ENCODE measurements around the gene KCNK17.

KCNK17 gene

DNA sequence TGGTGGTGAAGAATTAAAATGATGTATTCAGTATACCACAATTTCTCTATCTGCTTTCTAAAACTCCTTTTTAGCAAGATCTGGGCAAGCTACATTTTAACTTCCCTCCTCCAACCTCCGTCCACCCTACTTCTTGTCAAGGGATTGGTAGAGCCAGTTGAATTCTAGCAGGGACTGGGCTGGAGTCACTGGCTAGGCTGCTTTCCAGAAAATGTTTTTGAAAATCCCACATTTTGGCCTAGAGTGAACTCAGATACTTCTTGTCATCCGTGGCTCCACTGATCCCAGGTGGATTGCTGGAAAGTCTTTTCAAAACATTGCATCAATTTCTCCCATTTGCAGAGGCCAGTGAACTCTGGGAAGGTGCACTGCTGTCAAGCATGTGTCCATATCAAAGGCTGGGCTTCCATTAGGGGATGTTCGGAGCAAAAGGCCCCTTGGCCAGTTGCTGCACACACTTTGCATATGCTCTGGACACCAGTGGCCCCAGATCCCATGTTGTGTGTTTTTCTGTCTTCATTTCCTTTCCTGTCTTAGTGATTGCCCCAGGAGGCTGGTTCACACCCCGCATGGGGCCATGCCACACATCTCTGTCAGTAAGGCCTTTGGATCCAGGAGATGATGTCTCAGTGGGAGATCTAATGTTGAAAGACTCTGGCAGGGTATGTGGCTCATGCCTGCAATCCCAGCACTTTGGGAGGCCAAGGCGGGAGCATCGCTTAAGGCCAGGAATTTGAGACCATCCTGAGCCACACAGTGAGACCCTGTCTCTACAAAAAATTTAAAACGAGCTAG lies 19.6 kb upstream of the KCNK17 start:
- ChIA-PET CTCF (no interaction called here), POLR2A (no interaction called here)
- TF ChIP-seq HDGF (IDR thresholded peaks at IDR 0.05; ENCODE audit: borderline replicate concordance) = no peak
- TF ChIP-seq ZNF384 (IDR thresholded peaks at IDR 0.05) = no peak
- TF ChIP-seq, protein P1, sequence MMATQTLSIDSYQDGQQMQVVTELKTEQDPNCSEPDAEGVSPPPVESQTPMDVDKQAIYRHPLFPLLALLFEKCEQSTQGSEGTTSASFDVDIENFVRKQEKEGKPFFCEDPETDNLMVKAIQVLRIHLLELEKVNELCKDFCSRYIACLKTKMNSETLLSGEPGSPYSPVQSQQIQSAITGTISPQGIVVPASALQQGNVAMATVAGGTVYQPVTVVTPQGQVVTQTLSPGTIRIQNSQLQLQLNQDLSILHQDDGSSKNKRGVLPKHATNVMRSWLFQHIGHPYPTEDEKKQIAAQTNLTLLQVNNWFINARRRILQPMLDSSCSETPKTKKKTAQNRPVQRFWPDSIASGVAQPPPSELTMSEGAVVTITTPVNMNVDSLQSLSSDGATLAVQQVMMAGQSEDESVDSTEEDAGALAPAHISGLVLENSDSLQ (IDR thresholded peaks at IDR 0.05) = no peak
- no peak for TF ChIP-seq ARNT (IDR thresholded peaks at IDR 0.05)
- TF ChIP-seq SUZ12 (IDR thresholded peaks at IDR 0.05) = no peak
- TF ChIP-seq TARDBP (IDR thresholded peaks at IDR 0.05) = no peak
- no peak for TF ChIP-seq BHLHE40 (IDR thresholded peaks at IDR 0.05; ENCODE audit: borderline replicate concordance)
- no peak for TF ChIP-seq FOXA1 (IDR thresholded peaks at IDR 0.05)
- no peak for TF ChIP-seq CTBP1 (IDR thresholded peaks at IDR 0.05; ENCODE audit: borderline replicate concordance)
- TF ChIP-seq FOXM1 (IDR thresholded peaks at IDR 0.05; ENCODE audit: borderline replicate concordance) = no peak
- no peak for TF ChIP-seq FOXK2 (IDR thresholded peaks at IDR 0.05)
- no peak for TF ChIP-seq ELF4 (IDR thresholded peaks at IDR 0.05)
- no peak for TF ChIP-seq SP1 (IDR thresholded peaks at IDR 0.05)
- no peak for TF ChIP-seq NFRKB (IDR thresholded peaks at IDR 0.05)
- no peak for TF ChIP-seq LEF1 (IDR thresholded peaks at IDR 0.05; ENCODE audit: borderline replicate concordance)
- no peak for TF ChIP-seq L3MBTL2 (conservative IDR thresholded peaks at IDR 0.05)
- no peak for DNase-seq (ENCODE audit: extremely low spot score)

DNA sequence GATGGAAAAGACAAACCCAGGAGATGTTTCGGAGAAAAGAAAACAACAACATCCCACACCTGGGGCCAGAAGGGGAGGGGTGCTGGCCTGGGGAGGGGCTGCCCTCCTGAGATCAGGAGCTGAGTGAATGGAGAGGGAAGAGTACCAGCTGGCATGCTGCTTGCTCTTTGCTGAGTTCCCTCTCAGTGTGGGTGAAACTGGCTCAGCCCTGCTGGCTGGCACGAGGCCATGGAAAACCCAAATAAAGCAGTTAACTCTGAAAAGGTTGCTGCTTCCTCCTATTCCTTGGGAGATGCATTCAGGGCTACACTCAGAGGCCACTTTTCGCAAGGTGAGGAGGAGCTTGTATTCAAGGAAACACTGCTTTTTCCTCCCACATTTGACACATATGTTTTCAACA lies 16.3 kb upstream of the KCNK17 start:
- CTCF ChIA-PET = interaction anchor here (0.6 kb wide), 1 partner anchor 979 kb away, joined by 4 read pairs; no protein-coding TSS in a partner anchor

DNA sequence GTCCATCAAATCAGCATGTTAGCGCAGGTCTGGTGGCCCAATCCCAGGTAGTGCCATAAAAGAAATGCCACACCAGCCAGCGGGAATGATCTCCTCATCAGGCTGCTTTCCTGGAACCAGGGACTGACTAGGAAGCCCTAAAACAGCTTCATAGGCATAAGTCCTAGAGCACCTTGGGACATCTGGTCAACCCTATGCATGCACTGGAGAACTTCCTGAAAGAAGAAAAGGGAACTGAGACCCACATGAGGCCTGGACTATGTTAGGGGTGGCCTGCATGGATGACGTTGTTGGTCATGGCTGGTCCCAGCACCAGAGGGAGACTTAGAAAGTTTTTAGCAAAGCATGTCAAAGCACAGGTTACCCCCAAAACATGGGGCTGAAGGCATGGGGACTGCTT lies 15.8 kb upstream of the KCNK17 start:
- no peak for TF ChIP-seq FOXK2 (IDR thresholded peaks at IDR 0.05)
- TF ChIP-seq SP1 (IDR thresholded peaks at IDR 0.05) = no peak
- no peak for TF ChIP-seq ELF4 (IDR thresholded peaks at IDR 0.05)
- TF ChIP-seq TARDBP (IDR thresholded peaks at IDR 0.05) = no peak
- TF ChIP-seq SUZ12 (IDR thresholded peaks at IDR 0.05) = no peak
- DNase-seq (ENCODE audit: extremely low spot score) = no peak
- POLR2A ChIA-PET = no interaction called here
- CTCF ChIA-PET = no interaction called here

More for the DNA sequence above, 16.3 kb upstream of the KCNK17 start:
- no peak for DNase-seq (ENCODE audit: extremely low spot score)
- TF ChIP-seq FOXA1 (IDR thresholded peaks at IDR 0.05) (no peak), ZNF384 (IDR thresholded peaks at IDR 0.05) (no peak), HDGF (IDR thresholded peaks at IDR 0.05; ENCODE audit: borderline replicate concordance) (no peak), TARDBP (IDR thresholded peaks at IDR 0.05) (no peak), ELF4 (IDR thresholded peaks at IDR 0.05) (no peak), BHLHE40 (IDR thresholded peaks at IDR 0.05; ENCODE audit: borderline replicate concordance) (no peak), ARNT (IDR thresholded peaks at IDR 0.05) (no peak), SUZ12 (IDR thresholded peaks at IDR 0.05) (no peak), L3MBTL2 (conservative IDR thresholded peaks at IDR 0.05) (no peak), NFRKB (IDR thresholded peaks at IDR 0.05) (no peak), CTBP1 (IDR thresholded peaks at IDR 0.05; ENCODE audit: borderline replicate concordance) (no peak), SP1 (IDR thresholded peaks at IDR 0.05) (no peak), FOXM1 (IDR thresholded peaks at IDR 0.05; ENCODE audit: borderline replicate concordance) (no peak), LEF1 (IDR thresholded peaks at IDR 0.05; ENCODE audit: borderline replicate concordance) (no peak), FOXK2 (IDR thresholded peaks at IDR 0.05) (no peak)
- TF ChIP-seq, protein P1 (IDR thresholded peaks at IDR 0.05) = no peak
- POLR2A ChIA-PET = no interaction called here

DNA sequence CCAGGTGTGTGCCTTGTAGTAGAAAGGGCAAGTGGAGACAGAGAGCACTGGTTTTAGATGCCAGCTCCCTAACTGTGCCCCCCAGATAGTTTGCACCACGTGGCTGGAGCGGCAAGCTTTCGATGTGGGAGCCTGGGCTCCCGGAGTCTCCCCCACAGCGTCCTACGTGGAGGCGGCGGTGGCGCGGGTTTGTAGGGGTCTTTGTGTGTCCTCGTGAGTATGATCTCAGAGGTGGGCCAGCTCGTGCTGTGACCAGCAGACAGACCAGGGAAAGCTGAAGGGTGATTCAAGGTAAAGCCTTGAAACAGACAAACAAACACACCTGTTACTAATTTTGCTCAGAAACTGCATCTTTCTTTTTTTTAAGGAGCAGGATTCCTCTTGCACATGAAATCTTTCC lies 13.8 kb upstream of the KCNK17 start:
- TF ChIP-seq ELF4 (IDR thresholded peaks at IDR 0.05) (no peak), FOXK2 (IDR thresholded peaks at IDR 0.05) (no peak), SP1 (IDR thresholded peaks at IDR 0.05) (no peak), SUZ12 (IDR thresholded peaks at IDR 0.05) (no peak), LEF1 (IDR thresholded peaks at IDR 0.05; ENCODE audit: borderline replicate concordance) (no peak), ZNF384 (IDR thresholded peaks at IDR 0.05) (no peak)
- POLR2A ChIA-PET = no interaction called here
- CTCF ChIA-PET = no interaction called here
- no peak for DNase-seq (ENCODE audit: extremely low spot score)

DNA sequence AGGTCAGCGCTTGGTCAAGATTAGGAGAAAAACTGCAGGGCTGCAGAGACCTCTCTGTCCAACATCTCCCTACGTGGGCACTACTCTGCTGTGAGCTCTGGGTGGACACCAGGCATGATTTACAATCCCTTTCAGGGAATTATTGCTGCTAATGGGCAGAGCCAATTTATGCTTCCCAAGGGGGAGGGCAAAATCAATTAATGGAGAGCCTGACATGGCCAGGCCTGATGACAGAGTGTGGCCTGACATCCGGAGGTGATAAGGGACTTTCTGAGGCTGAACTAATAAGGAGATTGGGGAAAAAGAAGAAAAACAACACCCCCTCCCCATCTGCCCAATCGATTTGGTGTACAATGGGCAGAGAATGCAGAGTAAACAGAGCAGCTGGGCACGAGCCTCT lies 13.3 kb upstream of the KCNK17 start:
- no peak for DNase-seq (ENCODE audit: extremely low spot score)
- ChIA-PET POLR2A (no interaction called here), CTCF (no interaction called here)
- TF ChIP-seq FOXA1 (IDR thresholded peaks at IDR 0.05) (no peak), SUZ12 (IDR thresholded peaks at IDR 0.05) (no peak), L3MBTL2 (conservative IDR thresholded peaks at IDR 0.05) (no peak), HDGF (IDR thresholded peaks at IDR 0.05; ENCODE audit: borderline replicate concordance) (no peak), SP1 (IDR thresholded peaks at IDR 0.05) (no peak), LEF1 (IDR thresholded peaks at IDR 0.05; ENCODE audit: borderline replicate concordance) (no peak), TARDBP (IDR thresholded peaks at IDR 0.05) (no peak), ELF4 (IDR thresholded peaks at IDR 0.05) (no peak), NFRKB (IDR thresholded peaks at IDR 0.05) (no peak), FOXK2 (IDR thresholded peaks at IDR 0.05) (no peak), BHLHE40 (IDR thresholded peaks at IDR 0.05; ENCODE audit: borderline replicate concordance) (no peak), ZNF384 (IDR thresholded peaks at IDR 0.05) (no peak), ARNT (IDR thresholded peaks at IDR 0.05) (no peak), CTBP1 (IDR thresholded peaks at IDR 0.05; ENCODE audit: borderline replicate concordance) (no peak), FOXM1 (IDR thresholded peaks at IDR 0.05; ENCODE audit: borderline replicate concordance) (no peak)
- TF ChIP-seq, protein P1 (IDR thresholded peaks at IDR 0.05) = no peak

DNA sequence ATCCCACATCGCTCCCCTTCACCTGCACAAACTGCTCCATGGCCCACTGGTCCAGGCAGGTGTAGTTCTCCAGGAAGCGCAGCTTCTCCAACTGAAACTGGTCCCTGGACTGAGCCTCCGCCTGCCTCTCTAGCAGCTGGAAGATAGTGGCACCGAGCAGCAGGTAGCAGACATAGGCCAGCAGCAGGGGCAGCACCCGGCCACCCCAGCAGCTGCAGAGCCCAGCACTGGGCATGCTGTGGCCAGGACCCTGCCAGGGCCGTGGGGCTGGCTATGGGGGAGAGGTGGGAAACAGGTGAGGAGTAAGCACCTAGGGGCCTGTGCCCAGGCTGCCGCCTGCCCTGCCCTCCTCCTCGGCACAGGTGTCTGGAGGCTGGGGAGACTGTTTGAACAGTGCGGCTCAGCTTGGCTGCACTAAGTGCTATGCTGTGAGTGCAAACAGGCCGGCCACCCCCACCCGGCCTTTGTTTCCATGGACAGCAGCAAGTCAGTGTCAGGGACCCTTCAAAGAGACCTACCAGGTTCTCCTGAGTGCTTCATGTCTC lies 8.2 kb upstream of the KCNK17 start, which contains the start of gene KCNK16:
Gene KCNK16 (minus strand): TSS at position 397 of the 545 bp plus-strand sequence. CDS start 162 bp downstream, at position 235.
- POLR2A ChIA-PET = no interaction called here
- DNase-seq (ENCODE audit: extremely low spot score) = no peak
- TF ChIP-seq ARNT (IDR thresholded peaks at IDR 0.05) (no peak), CTBP1 (IDR thresholded peaks at IDR 0.05; ENCODE audit: borderline replicate concordance) (no peak), ZNF384 (IDR thresholded peaks at IDR 0.05) (no peak), L3MBTL2 (conservative IDR thresholded peaks at IDR 0.05) (no peak), ELF4 (IDR thresholded peaks at IDR 0.05) (no peak), NFRKB (IDR thresholded peaks at IDR 0.05) (no peak), TARDBP (IDR thresholded peaks at IDR 0.05) (no peak), FOXK2 (IDR thresholded peaks at IDR 0.05) (no peak), FOXA1 (IDR thresholded peaks at IDR 0.05) (no peak), LEF1 (IDR thresholded peaks at IDR 0.05; ENCODE audit: borderline replicate concordance) (no peak), BHLHE40 (IDR thresholded peaks at IDR 0.05; ENCODE audit: borderline replicate concordance) (no peak), HDGF (IDR thresholded peaks at IDR 0.05; ENCODE audit: borderline replicate concordance) (no peak), SP1 (IDR thresholded peaks at IDR 0.05) (no peak), FOXM1 (IDR thresholded peaks at IDR 0.05; ENCODE audit: borderline replicate concordance) (no peak), SUZ12 (IDR thresholded peaks at IDR 0.05) (no peak)
- TF ChIP-seq, protein P1 (IDR thresholded peaks at IDR 0.05) = no peak
- CTCF ChIA-PET = no interaction called here
